HG02885 (cell line): ENCODE measurements around the gene HIVEP3.

Source experiments
- ATAC-seq: cut with Tn5 transposase; IDR thresholded peaks from one replicate; pipeline ENCODE4 v1.9.1; 2021; ENCODE audit warnings: mild to moderate bottlenecking; ENCODE audit not compliant: unreplicated experiment, poor library complexity

Gene HIVEP3

GRCh38 chr1:41853907-41854306 lies 64.8 kb downstream of the HIVEP3 start:
- no peak for ATAC-seq

GRCh38 chr1:41852091-41852490 lies 66.6 kb downstream of the HIVEP3 start:
- no peak for ATAC-seq

- no peak for ATAC-seq
Observed at GRCh38 chr1:41851589-41851988, 67.1 kb downstream of the HIVEP3 start.

- no peak for ATAC-seq
Observed at GRCh38 chr1:41850029-41850428, 68.7 kb downstream of the HIVEP3 start.

GRCh38 chr1:41849211-41849759 lies 69.4 kb downstream of the HIVEP3 start:
- ATAC-seq, result no peak

- no peak for ATAC-seq
Observed at GRCh38 chr1:41848216-41848952, 70.3 kb downstream of the HIVEP3 start.

- no peak for ATAC-seq
Observed at GRCh38 chr1:41847733-41848132, 71.0 kb downstream of the HIVEP3 start.

GRCh38 chr1:41846625-41847405 lies 71.9 kb downstream of the HIVEP3 start:
- no peak for ATAC-seq

GRCh38 chr1:41844781-41845272 lies 73.9 kb downstream of the HIVEP3 start:
- no peak for ATAC-seq

GRCh38 chr1:41844255-41844654 lies 74.5 kb downstream of the HIVEP3 start:
- ATAC-seq, result no peak

- ATAC-seq, result no peak
Observed at GRCh38 chr1:41842993-41843755, 75.5 kb downstream of the HIVEP3 start.

GRCh38 chr1:41842326-41842725 lies 76.4 kb downstream of the HIVEP3 start:
- ATAC-seq, result no peak

GRCh38 chr1:41840592-41841246 lies 78.0 kb downstream of the HIVEP3 start:
- no peak for ATAC-seq

- no peak for ATAC-seq
Observed at GRCh38 chr1:41838266-41838665, 80.5 kb downstream of the HIVEP3 start.

- no peak for ATAC-seq
Observed at GRCh38 chr1:41837691-41838090, 81.0 kb downstream of the HIVEP3 start.

- ATAC-seq, result no peak
Observed at GRCh38 chr1:41835485-41835884, 83.2 kb downstream of the HIVEP3 start.

GRCh38 chr1:41833519-41834000 lies 85.2 kb downstream of the HIVEP3 start:
- no peak for ATAC-seq

- no peak for ATAC-seq
Observed at GRCh38 chr1:41830726-41831125, 88.0 kb downstream of the HIVEP3 start.

GRCh38 chr1:41827991-41828570 lies 90.6 kb downstream of the HIVEP3 start:
- ATAC-seq, result no peak

- no peak for ATAC-seq
Observed at GRCh38 chr1:41823471-41823870, 95.3 kb downstream of the HIVEP3 start.
